GM21367 (cell line): ENCODE data around the gene EXOSC5.
"Not testable (repeated sequence)": the region's sequence is repeated elsewhere in the genome, so short reads cannot be mapped to it uniquely, and the experiment has no call there.

Experiments
- ATAC-seq: cut with Tn5 transposase; IDR thresholded peaks from one replicate; pipeline ENCODE4 v1.9.1; 2021; ENCODE audit not compliant: unreplicated experiment

EXOSC5 gene

DNA sequence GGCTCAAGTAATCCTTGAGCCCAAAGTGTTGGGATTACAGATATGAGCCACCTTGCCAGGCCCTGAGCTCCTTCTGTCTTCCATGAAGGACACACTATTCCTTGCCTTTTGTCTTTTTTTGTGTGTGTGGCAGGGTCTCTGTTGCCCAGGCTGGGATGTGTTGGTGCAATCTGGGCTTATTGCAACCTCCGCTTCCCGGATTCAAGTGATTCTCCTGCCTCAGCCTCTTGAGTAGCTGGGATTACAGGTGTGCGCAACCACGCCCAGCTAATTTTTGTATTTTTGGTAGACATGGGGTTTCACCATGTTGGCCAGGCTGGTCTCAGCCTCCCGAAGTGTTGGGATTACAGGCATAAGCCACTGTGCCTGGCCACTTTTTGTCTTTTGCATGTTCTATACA, 11.7 kb upstream of the EXOSC5 start:
- ATAC-seq, result not testable (repeated sequence)

DNA sequence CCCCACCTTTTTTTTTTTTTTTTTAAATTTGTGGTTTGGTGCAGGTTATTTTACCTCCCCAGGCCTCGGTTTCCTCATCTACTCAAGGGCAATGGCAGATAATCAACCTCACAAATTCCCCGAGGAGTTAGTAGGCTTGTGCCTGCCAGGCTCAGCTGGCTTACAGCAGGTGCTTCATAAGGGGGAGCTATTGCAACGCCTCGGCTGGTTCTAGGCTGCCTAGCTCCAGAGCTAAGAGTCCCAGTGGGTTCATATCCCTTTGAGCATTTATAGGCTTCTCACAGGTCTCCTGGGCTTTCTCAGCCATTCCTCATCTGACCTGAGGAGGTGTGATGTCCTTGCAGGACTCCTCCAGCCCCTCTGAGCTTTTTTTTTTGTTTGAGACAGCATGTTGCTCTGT, 11.1 kb upstream of the EXOSC5 start:
- ATAC-seq, result no peak

DNA sequence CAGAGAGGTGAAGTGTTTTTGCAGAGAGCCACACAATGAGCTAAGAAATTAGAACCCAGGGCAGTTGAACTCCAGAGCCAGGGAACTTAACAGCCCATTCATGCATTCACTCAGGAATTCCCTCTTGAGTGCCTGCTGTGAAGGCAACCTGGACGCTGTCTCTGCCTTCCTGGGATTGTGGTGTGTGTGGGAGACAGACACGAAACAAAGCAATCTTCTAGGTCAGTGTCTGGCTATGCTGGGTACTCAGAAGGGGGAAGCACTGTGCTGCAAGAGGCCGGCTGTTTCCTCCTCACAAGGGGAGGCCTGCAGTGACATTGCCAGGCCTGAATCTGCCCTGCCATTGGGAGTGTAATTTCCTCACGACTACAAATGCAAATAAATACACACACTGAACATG, 10.1 kb upstream of the EXOSC5 start:
- ATAC-seq, result no peak

DNA sequence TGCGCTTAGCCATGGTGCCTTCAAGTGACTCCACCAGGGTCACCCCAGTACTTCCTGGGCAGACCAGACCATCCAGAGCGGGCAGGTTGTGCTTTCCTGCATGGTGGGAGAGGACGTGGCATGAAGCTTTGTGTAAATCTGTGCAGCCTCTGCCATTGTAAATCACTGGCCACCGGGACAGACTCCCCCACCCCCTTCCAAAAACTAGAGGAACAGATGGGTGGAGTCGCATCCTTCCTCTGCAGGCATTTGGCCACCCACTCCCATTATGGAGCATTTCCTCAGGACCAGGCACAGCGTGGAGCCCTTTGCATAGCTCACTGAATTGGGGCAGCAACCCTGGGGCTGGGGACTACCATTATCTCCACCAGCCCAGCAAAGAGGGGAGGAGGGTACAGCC, 8.6 kb upstream of the EXOSC5 start:
- ATAC-seq, result no peak

DNA sequence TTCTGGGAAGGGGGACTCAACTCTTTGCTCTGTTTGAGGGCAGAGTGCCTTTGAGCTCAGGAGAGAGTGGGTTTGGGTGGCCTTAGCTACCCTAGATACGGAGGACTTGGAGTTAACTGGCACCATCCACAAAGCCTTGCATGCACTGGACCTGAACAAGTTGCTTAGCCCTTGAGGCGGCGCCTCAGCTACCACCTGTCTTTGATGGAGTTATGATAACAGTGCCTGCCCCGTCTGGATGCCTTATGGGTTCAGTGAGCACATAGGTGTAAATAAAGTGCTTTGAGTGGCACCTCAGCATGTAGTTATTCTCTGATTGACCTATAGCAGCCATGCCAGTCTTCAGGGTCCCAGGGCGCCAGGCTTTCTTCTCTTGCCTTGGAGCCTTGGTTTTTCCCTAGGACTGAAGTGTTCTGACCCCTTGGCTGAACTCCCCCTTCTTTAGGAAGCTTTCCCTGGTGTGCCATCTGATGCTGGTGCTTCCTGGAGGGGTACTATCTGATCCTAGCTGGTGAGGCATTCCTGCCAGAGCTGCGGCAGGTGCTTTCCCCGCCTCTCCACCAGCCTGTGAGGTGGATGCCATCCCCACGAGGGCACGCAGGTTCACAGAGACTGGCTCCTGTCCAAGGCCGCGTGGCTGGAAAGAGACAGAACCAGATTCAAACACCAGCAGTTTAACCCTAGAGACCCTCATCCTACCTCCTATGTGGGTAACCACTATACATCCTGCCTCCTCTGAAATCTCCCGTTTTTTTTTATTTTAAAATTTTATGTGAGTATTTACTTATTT, 6.2 kb upstream of the EXOSC5 start:
- ATAC-seq, result no peak

DNA sequence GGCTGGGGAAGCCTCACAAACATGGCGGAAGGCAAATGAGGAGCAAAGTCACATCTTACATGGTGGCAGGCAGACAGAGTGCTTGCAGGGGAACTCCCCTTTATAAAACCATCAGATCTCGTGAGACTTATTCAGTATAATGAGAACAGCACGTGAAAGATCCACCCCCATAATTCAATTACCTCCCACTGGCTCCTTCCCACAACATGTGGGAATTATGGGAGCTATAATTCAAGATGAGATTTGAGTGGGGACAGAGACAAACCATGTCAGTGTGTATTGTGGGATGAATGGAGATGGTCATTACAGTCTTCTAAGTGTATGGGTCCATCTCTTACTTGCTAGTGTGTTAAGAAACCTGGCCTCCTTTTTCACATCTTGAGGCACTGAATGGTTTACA, 4.9 kb upstream of the EXOSC5 start:
- no peak for ATAC-seq

DNA sequence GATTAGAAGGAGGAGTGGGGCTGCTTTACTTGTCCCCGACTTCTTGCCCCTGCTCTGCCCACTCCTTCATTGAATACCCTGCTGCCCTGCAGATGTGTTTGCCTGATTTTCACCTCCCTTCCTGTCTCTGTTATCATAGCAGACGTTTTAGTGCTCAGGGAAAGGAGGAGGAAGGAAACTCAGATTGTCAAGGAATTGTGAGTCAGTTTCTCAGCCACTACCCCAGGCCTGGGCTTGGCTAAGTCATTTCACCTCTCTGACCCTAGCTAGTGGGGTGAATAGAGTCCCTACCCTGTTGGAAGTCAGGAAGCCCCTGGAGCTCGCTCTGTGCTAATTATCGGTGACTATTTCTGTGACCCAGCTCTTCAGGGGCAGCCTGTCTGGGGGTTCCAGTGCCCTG, 4.3 kb upstream of the EXOSC5 start:
- ATAC-seq, result no peak

DNA sequence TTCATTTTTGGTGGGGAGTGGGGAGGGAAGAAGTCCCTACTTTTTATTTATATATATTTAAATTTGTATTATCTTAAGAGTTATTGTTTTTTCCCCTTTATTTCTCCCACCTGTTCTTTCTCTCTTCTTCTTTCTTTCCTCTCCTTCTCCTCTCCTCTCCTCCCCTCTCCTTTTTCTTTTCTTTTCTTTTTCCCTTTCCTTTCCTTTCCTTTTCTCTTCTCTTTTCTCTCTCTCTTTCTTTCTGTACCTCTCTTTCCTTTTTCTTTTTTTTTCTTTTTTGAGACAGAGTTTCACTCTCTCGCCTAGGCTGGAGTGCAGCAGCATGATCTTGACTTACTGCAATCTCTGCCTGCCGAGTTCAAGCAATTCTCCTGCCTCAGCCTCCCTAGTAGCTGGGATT, 2.4 kb upstream of the EXOSC5 start:
- no peak for ATAC-seq

DNA sequence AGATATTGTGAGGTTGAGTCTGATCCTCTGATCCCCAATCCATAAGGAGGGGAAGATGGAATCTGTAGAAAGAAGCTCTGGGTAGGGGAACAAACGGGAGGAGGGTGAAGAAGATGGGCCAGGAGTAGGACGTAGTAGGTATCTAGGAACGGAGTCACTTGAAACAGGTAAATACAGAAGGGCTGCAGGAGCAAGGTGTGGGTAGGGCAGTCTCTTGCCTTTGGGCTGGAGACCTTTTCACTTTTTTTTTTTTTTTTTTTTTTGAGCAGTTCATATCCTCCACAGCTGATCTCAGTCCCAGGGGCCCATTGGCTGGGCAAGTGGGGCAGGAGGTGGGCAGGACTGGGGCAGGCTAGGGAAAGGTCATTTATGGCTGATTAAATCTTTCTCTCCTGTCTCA, 1.9 kb upstream of the EXOSC5 start:
- ATAC-seq, result no peak

DNA sequence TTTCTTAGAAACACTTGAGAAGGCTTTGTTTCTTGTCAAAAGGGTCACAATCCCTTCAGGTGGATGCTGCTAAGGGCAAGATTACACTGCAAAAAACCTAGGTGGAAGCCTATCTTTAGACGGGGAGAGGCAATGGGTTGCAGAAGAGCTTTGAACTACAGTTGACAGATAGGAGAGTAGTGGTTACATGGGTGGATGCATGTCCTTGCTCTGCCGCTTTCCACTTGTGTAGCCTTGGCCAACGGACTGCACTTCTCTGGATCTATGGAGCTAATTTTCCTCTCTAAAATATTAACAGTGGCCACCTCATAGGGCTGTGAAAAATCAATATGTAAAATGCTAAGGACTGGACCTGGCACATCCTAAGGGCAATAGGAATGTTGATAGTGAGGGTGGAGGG, 1.4 kb upstream of the EXOSC5 start:
- no peak for ATAC-seq

DNA sequence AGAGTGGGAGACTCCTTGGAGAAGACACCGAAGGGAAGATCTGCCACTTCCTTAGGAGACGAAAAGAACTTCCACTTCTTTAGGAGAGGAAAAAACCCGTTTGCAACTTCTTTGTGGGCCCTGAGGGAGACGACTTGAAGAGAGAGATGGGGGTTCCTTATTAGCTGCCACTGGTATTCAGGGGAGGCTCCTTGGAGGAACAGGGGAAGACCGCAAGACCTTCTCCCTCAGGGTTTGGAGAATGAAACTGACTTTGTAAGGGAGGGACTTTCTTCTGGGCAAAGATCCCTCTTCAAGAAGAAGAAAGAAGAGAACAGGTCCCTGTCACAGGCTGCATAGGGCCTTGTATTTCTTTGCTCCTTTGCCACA, 875 bp upstream of the EXOSC5 start:
- no peak for ATAC-seq

DNA sequence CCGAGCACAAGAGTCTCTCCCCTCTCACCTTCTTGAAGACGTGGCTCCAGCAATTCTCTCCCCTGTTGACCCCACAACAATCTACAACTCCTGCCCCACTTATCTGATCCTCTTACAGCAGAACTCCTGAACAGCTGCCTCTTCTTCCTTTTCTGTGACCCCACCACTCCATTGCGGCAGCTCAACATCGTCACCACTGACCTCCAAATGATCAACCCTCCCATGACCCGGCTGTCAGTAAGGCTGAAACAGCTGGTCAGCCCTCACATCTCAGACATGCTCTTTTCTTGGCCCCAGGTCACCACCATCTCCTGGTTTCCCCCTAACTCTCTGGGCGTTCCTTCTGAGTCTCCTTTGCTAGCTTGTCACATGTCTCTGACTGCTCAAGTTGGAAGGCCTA, 1.8 kb downstream of the EXOSC5 start:
- ATAC-seq, result no peak

DNA sequence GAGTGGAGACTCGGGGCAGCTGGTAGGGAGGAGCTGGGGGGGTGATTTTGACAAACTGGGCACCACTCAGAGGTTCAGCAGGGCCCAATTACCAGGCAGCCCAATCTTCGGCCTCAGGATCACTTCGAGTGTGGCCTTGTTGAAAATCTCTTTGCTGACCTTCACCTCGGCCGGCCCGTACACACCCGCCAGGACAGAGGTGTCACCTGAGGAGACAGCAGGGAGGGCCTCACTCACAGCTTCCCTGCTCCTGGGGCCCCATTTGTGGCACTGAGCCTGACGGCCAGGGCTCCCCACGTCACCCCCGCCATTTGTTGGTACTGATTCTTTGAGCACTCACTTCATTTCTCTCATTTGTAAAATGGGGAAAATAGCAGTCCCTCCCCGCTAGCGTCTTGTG, 4.4 kb downstream of the EXOSC5 start:
- ATAC-seq, result no peak

DNA sequence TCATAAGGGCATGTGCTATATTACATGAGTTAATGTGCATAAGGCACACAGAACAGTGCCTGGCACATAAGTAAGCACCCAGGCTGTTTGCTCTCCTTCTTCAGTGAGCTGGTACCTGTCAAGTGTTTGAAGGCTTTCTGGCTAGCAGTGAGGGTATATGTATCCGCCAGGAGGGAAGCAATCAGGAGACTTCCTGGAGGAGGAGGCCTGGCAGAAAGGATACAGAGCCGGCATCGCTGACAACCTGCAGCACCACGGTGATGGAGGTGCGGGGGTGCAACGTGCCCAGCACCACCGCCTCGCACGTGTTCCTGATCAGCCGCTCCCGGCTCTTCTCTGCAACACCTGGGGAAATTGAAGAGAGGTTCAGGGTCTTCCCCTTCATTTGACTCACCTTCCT, 5.5 kb downstream of the EXOSC5 start:
- ATAC-seq, result no peak

DNA sequence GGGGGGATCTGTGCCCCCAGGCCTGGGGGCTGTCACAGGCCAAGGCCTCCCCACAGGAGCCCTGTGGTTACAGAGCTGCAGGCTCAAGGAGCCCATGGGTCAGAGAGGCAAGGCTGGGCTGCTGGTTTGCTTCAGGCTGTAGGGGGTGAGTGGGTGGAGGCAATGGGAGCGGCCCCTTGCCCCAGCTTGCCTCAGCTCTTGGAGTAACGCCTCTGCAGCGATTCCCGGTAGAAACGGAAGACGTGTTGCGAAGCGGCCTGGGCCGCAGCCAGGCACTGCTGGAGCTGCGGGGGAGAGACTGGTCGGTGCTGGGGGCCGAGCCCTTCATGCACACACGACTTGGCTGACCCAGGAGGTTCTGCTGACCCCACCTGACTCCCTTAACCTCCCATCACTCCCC, 10.7 kb downstream of the EXOSC5 start:
- ATAC-seq, result no peak

DNA sequence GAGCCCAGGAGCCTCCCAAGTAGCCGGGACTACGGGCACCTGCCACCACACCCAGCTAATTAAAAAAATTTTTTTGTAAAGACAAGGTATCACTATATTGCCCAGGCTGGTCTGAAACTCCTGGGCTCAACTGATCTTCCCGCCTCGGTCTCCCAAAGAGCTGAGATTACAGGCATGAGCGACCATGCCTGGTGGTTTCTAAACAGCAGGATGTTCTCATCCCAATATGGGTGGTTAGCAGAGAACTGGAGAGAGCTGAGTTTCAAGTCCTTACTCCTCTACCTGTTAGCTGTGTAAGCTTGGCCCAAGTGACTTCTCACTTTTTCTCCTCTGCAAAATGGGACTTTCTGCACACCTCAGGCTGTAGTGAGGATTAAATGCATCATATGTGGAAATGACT, 12.8 kb downstream of the EXOSC5 start:
- ATAC-seq, result no peak

DNA sequence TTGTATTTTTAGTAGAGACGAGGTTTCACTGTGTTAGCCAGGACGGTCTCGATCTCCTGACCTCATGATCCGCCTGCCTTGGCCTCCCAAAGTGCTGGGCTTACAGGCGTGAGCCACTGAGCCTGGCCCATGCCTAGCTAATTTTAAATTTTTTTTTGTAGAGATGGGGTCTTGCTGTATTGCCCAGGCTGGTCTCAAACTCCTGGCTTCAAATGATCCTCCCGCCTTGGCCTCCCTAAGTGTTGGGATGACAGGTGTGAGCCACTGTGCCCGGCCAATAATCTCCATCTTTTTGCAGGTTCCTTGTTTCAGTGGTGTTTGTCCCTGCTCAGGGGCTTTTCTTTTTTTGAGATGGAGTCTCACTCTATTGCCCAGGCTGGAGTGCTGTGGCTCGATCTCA, 15.6 kb downstream of the EXOSC5 start:
- ATAC-seq, result not testable (repeated sequence)

DNA sequence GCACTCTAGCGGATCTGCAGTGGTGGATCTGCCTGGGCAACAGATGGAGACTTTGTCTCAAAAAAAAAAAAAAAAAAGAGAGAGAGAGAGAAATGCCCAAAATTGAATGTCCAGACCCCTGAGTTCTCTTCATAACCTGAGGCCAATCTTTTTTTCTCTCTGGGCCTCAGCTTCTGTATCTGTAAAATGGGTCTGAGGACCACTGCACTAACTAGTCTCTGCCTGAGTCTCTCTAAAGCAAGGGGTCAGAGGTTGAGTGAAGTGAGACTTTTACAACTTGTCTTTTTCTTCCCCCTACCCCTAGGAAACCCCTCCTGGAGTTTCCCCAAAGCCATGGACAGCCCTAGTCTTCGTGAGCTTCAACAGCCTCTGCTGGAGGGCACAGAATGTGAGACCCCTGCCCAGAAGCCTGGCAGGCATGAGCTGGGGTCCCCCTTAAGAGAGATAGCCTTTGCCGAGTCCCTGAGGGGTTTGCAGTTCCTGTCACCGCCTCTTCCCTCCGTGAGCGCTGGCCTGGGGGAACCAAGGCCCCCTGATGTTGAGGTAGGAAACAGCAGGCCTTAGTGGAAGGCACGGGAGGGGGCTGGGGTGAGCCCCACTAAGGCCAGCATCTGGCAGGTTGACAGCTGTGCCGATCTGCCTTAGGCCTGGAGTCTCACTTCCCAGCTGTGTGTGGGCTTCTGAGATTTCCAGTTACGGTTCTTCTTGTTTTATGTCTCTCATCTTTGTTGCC, 19.0 kb downstream of the EXOSC5 start:
- no peak for ATAC-seq

DNA sequence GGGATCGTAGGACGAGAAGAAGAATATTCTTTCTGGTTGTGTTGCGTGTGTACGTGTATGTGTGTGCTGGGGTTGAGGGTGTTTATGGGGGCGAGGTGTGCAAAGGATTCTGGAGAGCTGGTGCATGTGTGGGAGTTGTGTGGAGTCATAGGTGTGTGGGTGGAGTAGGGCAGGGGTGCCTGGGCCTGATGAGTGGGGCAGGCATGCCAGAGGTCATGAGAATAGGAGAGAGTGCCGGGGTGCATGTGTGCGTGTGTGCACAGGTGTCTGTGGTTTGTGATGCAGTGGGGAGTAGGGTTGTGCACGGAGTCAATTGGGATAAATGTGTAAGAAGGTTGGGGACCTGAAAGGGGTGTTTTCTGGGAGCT, 20.2 kb downstream of the EXOSC5 start:
- no peak for ATAC-seq

DNA sequence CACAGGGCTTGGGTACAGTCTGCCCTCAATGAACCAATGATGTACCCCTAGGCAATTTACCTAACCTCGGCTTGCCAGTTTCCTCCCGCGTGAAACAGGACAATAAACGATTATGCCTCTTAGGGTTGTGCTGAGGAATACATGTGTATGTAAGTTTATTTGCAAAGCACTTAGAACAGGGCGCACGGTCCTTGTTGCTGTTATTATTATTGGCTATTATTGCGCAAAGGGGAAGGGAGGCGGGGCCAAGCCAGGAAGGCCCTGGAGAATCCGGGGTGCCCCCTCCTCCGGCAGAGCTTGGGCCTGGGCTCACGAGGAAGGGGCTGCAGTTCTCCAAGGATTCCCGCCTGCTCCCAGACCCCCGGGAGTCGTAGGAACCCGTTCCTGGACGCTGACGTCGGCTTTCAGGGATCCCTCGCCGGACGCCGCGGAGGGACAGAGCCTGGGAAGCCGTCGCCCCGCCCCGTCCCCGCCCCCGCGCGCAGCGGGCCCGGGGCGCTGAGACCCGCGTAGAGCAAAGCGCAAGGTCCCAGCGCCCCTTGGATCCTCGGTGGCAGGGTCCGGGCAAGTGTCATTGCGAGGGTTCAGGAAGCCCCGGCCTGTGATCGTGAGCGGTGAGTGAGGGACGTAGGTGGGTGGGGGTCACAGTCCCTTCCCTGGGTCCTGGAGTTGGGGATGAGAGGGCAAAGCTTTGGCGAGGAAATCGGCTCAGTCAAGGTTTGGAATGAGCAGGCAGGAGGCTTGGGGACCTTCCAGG, 20.7 kb downstream of the EXOSC5 start, which contains the start of gene TMEM91:
Gene TMEM91, plus strand, starts transcription at position 293 of the 757 bp plus-strand sequence. CDS start 1,777 bp downstream, outside the sequence.
- no peak for ATAC-seq

DNA sequence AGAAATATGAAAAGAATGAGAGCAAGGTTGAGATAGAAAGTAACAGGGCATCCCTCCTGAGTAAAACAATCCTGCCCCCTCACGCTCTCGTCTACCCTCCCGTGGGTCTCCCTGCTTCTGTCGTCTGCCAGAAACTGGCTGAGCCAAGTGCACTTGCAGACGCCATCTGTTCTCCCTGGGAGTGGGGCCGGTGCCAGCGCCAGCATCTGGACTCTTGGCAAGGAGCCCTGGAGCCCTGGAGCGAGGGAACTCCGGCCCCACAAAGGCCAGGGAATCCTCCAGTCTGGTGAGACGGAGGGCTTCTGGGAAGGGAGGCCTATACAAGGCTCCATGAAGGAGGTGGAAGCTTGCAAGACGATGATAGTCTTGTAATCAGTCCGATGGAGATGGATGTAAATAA, 23.2 kb downstream of the EXOSC5 start:
- no peak for ATAC-seq

DNA sequence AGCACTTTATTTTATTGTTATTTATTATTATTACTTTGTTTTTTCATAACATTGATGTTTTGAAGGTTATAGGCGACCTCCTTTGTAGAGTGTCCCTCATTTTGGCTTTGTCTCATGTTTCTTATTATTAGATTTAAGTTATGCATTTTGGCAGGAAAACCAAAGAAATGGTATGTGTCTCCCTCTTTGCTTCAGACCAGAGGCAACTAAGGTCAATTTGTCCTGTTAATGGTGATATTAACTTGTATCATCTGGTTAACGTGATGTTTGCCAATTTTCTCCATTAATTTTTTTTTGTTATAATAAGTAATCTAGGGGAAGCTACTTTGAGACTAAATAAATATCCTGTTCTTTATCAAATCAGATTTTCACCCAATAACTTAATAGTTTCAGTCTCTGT, 24.7 kb downstream of the EXOSC5 start:
- ATAC-seq, result no peak
